GM23338 (cell line): ENCODE results near the gene ANKRD61.

Experiments used
- CREB1 ChIP-seq: fragments of 250-450 bp; sonication (Bioruptor Pico); IDR thresholded peaks from 2 replicates; pipeline ENCODE4 v1.5.0; 2020; ENCODE audit warnings: low read depth, mild to moderate bottlenecking, moderate library complexity
- CTCF ChIP-seq, 2 experiments: fragments of 200-600 bp in 1 of 2; sonication (generic) in 1 of 2; conservative IDR thresholded peaks; 2 replicates each; pipeline versions ENCODE4 v1.5.1 to v1.6.1; 2016 to 2017; ENCODE audit warnings: antibody characterized with exemption in 2 of 2, low read depth in 2 of 2, mild to moderate bottlenecking in 2 of 2, moderate library complexity in 1 of 2
- EZH2 ChIP-seq: fragments of 200-600 bp; sonication (generic); IDR thresholded peaks from one replicate; pipeline ENCODE4 v1.8.0; 2017; ENCODE audit warnings: antibody characterized with exemption, mild to moderate bottlenecking, low read depth; ENCODE audit not compliant: unreplicated experiment
- EZH2phosphoT487 ChIP-seq: fragments of 200-600 bp; sonication (generic); IDR thresholded peaks from one replicate; pipeline ENCODE4 v1.8.1; 2018; ENCODE audit warnings: antibody characterized with exemption; ENCODE audit not compliant: unreplicated experiment

GRCh38 chr7:6031567-6031966 is 391 bp downstream of the ANKRD61 start:
- TF ChIP-seq CTCF (conservative IDR thresholded peaks at IDR 0.05; ENCODE audit: low read depth in 2 of 2) (no peak), EZH2 (no peak), CREB1 (CRISPR knock-in tag) (no peak), EZH2phosphoT487 (no peak)
